ENCODE results near the gene WWOX.

Gene WWOX

GRCh38 chr16:78609402-78610274 lies 510.2 kb downstream of the WWOX start:
- no peak overlapping the region for H3K4me3 ChIP-seq (ENCODE audit: low read depth, low read length)
- TF ChIP-seq, protein P1, sequence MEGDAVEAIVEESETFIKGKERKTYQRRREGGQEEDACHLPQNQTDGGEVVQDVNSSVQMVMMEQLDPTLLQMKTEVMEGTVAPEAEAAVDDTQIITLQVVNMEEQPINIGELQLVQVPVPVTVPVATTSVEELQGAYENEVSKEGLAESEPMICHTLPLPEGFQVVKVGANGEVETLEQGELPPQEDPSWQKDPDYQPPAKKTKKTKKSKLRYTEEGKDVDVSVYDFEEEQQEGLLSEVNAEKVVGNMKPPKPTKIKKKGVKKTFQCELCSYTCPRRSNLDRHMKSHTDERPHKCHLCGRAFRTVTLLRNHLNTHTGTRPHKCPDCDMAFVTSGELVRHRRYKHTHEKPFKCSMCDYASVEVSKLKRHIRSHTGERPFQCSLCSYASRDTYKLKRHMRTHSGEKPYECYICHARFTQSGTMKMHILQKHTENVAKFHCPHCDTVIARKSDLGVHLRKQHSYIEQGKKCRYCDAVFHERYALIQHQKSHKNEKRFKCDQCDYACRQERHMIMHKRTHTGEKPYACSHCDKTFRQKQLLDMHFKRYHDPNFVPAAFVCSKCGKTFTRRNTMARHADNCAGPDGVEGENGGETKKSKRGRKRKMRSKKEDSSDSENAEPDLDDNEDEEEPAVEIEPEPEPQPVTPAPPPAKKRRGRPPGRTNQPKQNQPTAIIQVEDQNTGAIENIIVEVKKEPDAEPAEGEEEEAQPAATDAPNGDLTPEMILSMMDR (IDR thresholded peaks at IDR 0.05; ENCODE audit: insufficient read depth, low read depth, low read length, missing control alignments) = no peak
- DNase-seq (ENCODE audit: low read depth) = no peak

DNA sequence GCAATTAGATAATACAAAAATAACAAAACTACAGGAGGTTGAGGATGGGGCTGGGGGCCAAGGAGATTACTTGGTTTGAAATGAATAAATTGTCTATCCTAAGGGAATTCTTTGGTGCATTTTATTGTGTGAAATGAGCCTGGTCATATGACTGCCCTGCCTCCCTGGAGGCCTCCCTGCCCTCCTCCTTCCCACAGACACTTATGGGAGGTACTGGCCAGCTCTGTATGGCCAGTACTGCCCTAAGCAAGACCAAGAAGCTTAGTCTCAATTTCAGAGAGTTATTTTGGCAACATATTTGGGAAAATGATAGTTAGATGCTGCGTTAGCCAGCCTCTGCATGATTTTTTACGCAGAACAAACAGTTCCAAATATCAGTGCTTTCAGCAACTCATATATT lies 511.9 kb downstream of the WWOX start:
- TF ChIP-seq, protein P1 (IDR thresholded peaks at IDR 0.05; ENCODE audit: insufficient read depth, low read depth, low read length, missing control alignments) = no peak
- no peak for DNase-seq (ENCODE audit: low read depth)

DNA sequence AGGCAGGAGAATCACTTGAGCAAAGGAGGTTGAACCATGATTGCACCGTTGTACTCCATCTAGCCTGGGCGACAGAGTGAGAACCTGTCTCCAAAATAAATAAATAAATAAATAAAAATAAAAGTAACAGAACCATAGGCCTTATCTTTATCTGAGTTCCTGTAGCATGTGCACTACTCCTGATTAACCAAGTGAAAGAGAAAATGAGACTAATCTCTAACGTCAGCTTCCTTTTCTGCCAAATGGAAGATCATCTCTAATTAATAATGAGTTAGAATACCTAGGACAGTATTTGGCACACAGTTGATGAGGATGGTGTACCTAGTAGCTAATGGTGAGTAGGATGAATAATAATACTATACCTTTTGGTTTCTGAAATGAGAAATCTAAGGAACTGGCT lies 520.4 kb downstream of the WWOX start:
- no peak overlapping the region for H3K4me3 ChIP-seq (ENCODE audit: low read depth, low read length)
- TF ChIP-seq, protein P1 (IDR thresholded peaks at IDR 0.05; ENCODE audit: insufficient read depth, low read depth, low read length, missing control alignments) = no peak
- no peak for DNase-seq (ENCODE audit: low read depth)

More for the DNA sequence above, 511.9 kb downstream of the WWOX start:
- H3K4me3 ChIP-seq (ENCODE audit: low read depth, low read length) = no peak overlapping the region

- H3K4me3 ChIP-seq (ENCODE audit: low read depth, low read length) = no peak overlapping the region
- no peak for DNase-seq (ENCODE audit: low read depth)
- TF ChIP-seq, protein P1 (IDR thresholded peaks at IDR 0.05; ENCODE audit: insufficient read depth, low read depth, low read length, missing control alignments) = no peak
Observed at GRCh38 chr16:78620291-78620690, 520.8 kb downstream of the WWOX start.

DNA sequence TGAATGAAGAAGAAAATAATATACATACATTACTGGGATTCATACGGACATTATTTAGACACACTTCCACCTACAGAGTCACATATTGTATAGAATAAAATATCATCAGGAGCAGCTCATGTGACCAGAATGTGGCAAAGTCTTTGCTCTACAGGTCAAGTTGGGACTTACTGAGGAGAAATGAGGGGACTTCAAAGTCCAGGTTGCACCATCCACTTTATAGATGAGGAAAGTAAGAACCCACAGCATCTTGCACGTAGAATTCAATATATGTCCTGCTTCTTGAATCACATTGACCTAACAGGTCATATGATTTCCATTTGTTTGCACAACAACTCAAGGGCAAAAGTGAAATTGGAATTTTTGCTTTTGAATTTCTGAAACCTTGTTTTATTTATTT lies 524.3 kb downstream of the WWOX start:
- H3K4me3 ChIP-seq (ENCODE audit: low read depth, low read length) = no peak overlapping the region
- TF ChIP-seq, protein P1 (IDR thresholded peaks at IDR 0.05; ENCODE audit: insufficient read depth, low read depth, low read length, missing control alignments) = no peak

GRCh38 chr16:78624366-78624765 lies 524.9 kb downstream of the WWOX start:
- TF ChIP-seq, protein P1 (IDR thresholded peaks at IDR 0.05; ENCODE audit: insufficient read depth, low read depth, low read length, missing control alignments) = no peak
- no peak overlapping the region for H3K4me3 ChIP-seq (ENCODE audit: low read depth, low read length)
- DNase-seq (ENCODE audit: low read depth) = no peak

More for the DNA sequence above, 524.3 kb downstream of the WWOX start:
- no peak for DNase-seq (ENCODE audit: low read depth)
